Measurements from ENCODE around the gene SCT.

DNA sequence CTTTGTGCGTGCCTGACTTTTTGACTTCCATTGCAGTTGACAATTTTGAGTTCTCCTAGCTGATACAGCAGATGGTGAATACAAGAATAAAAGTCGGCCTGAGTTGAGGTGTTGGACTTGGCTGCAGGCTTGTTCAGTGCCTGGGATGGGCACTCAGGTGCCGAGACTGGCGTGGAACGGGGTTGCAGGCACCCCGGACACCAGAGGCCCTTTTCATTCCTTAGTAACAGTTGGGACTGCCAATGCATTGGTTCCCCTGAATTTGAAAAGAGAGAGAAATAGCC lies 49.4 kb downstream of the SCT start:
- TF ChIP-seq, protein P1, sequence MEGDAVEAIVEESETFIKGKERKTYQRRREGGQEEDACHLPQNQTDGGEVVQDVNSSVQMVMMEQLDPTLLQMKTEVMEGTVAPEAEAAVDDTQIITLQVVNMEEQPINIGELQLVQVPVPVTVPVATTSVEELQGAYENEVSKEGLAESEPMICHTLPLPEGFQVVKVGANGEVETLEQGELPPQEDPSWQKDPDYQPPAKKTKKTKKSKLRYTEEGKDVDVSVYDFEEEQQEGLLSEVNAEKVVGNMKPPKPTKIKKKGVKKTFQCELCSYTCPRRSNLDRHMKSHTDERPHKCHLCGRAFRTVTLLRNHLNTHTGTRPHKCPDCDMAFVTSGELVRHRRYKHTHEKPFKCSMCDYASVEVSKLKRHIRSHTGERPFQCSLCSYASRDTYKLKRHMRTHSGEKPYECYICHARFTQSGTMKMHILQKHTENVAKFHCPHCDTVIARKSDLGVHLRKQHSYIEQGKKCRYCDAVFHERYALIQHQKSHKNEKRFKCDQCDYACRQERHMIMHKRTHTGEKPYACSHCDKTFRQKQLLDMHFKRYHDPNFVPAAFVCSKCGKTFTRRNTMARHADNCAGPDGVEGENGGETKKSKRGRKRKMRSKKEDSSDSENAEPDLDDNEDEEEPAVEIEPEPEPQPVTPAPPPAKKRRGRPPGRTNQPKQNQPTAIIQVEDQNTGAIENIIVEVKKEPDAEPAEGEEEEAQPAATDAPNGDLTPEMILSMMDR (IDR thresholded peaks at IDR 0.05) = no peak
- no peak for TF ChIP-seq ZFX (IDR thresholded peaks at IDR 0.05; ENCODE audit: borderline replicate concordance)
